ENCODE data around the gene PLAU.

- TF ChIP-seq CTCF (IDR thresholded peaks at IDR 0.05; ENCODE audit: insufficient read depth, low read depth, low read length) (no peak), EZH2 (IDR thresholded peaks at IDR 0.05; ENCODE audit: insufficient read depth, low read length) (no peak)
Observed at GRCh38 chr10:73925539-73925938, 14.6 kb downstream of the PLAU start.
